ENCODE data around the gene PDE4C.

PDE4C gene

DNA sequence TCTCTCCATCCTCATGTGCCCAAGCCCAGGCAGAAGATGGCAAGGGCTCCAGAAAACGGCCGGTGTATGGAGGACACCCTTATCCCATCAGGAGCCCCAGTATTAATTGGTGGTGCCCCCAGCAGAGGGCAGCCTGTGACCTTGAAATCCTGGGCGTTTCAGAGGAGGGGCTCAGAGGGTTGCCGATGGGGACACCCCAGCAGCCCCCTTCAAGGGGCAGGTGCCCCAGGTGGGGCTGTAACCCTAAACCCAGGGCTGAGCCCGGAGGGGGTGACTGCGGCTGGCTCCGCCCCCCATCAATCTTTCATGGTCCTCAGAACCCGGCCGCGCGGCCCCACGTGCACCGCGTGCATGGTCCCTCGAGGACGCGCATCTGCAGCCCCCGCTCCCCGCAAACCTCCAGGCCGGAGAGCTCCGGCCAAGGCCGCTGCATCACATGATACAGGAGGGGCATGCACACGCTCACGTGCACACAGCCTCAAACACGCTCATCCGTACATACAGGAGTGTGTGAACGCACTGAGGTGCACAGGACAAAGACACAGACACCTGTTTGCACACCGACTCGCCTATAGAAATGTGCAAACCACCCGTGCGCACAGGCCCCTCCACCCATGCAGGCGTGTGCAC is 23.3 kb downstream of the PDE4C start:
- DNase-seq (ENCODE audit: extremely low read depth, low read depth): no peak
- TF ChIP-seq, protein P1, sequence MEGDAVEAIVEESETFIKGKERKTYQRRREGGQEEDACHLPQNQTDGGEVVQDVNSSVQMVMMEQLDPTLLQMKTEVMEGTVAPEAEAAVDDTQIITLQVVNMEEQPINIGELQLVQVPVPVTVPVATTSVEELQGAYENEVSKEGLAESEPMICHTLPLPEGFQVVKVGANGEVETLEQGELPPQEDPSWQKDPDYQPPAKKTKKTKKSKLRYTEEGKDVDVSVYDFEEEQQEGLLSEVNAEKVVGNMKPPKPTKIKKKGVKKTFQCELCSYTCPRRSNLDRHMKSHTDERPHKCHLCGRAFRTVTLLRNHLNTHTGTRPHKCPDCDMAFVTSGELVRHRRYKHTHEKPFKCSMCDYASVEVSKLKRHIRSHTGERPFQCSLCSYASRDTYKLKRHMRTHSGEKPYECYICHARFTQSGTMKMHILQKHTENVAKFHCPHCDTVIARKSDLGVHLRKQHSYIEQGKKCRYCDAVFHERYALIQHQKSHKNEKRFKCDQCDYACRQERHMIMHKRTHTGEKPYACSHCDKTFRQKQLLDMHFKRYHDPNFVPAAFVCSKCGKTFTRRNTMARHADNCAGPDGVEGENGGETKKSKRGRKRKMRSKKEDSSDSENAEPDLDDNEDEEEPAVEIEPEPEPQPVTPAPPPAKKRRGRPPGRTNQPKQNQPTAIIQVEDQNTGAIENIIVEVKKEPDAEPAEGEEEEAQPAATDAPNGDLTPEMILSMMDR (IDR thresholded peaks at IDR 0.05; ENCODE audit: low read depth, low read length): peak; percentile 34

GRCh38 chr19:18202397-18202777 is 23.9 kb downstream of the PDE4C start:
- TF ChIP-seq, protein P1 (IDR thresholded peaks at IDR 0.05; ENCODE audit: low read depth, low read length): no peak
- DNase-seq (ENCODE audit: extremely low read depth, low read depth): no peak

- no peak for DNase-seq (ENCODE audit: extremely low read depth, low read depth)
- TF ChIP-seq, protein P1 (IDR thresholded peaks at IDR 0.05; ENCODE audit: low read depth, low read length): no peak
These were observed 27.9 kb downstream of the PDE4C start for GRCh38 chr19:18198374-18198773.

GRCh38 chr19:18197941-18198340 is 28.3 kb downstream of the PDE4C start:
- no peak for DNase-seq (ENCODE audit: extremely low read depth, low read depth)
- TF ChIP-seq, protein P1 (IDR thresholded peaks at IDR 0.05; ENCODE audit: low read depth, low read length): no peak

DNA sequence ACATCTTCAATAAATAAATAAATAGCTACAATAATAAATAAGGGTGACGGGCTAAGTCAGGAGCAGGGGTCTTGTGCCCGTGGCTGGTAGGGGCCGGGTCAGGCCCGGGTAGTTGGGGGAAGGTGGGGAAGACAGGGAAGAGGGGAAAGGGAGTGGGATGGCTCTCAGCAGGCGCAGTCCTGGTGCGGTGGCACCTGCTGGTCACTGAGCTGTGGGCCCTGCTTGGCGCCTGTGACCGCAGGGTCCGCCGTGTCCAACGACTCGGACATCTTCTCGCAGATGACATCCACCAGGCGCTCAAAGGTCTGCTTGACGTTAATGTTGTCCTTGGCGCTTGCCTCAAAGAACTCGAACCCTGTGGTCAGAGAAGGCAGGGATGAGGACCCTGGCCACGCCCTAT is 28.9 kb downstream of the PDE4C start:
- no peak for DNase-seq (ENCODE audit: extremely low read depth, low read depth)
- TF ChIP-seq, protein P1 (IDR thresholded peaks at IDR 0.05; ENCODE audit: low read depth, low read length): no peak

- no peak for DNase-seq (ENCODE audit: extremely low read depth, low read depth)
These were observed 29.8 kb downstream of the PDE4C start for GRCh38 chr19:18196511-18196845.

GRCh38 chr19:18194554-18195238 is 31.5 kb downstream of the PDE4C start:
- TF ChIP-seq, protein P1 (IDR thresholded peaks at IDR 0.05; ENCODE audit: low read depth, low read length): no peak
- DNase-seq (ENCODE audit: extremely low read depth, low read depth): no peak

More at GRCh38 chr19:18196511-18196845, 29.8 kb downstream of the PDE4C start:
- TF ChIP-seq, protein P1 (IDR thresholded peaks at IDR 0.05; ENCODE audit: low read depth, low read length): no peak

All from AG09319 (cell line).